GM19455 (cell line): ENCODE measurements around the gene MICB.
"Not testable (repeated sequence)": the region's sequence is repeated elsewhere in the genome, so short reads cannot be mapped to it uniquely, and the experiment has no call there.

Experiments used
- ATAC-seq: cut with Tn5 transposase; IDR thresholded peaks from one replicate; pipeline ENCODE4 v1.9.1; 2021; ENCODE audit not compliant: unreplicated experiment

The MICB gene

GRCh38 chr6:31473780-31474761 lies 23.9 kb upstream of the MICB start:
- no peak for ATAC-seq

GRCh38 chr6:31474871-31475286 lies 23.1 kb upstream of the MICB start:
- ATAC-seq: no peak

DNA sequence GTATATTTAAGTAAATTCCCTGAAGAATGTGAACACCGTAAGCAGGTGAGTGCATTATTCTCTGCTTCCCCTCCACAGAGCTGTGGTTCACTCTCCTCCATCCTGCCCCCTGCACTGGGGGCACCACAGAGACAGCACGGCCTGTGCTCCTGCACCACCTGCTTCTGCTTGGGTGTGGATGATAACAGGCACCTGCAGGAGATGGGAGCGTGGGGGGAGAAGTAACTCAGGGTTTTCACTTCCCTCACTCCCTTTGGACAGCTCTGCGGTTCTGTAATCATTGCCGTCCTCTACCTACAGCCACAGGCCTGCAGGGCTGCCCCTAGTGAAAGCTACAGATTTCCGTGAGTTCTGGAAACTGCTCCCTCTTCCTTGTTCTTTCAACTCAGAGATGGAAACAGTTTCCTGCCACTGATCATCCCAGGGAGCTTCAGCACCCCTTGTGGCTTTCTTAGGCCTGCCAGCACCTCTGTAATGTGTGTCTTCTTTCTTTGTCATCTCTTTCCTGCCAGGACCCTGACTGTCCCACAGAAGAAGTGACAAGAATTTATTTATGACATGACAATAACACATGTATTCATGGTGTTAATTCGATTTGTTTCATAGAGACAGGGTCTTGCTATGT lies 21.3 kb upstream of the MICB start:
- ATAC-seq: no peak

DNA sequence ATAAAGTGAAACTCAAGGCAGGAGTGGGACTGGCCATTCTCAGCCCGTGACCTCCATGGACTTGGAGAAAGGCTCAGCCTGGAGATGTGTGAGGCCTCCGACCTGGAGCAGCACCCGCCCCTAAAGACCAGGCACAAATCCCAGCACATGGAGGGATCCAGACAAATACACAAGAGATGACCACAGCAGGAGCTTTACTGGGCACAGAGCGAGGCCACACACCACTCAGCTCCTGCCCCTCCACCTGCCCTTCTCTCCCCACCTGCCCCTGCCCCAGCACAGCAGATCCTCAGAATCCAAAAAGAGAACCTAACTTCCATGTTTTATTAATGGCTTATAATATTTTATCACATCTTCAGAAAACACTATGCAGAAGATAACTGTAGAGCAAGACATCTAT lies 20.4 kb upstream of the MICB start:
- no peak for ATAC-seq

- ATAC-seq: no peak
Observed at GRCh38 chr6:31478186-31478950, 19.6 kb upstream of the MICB start.

- ATAC-seq: no peak
Observed at GRCh38 chr6:31479151-31479932, 18.6 kb upstream of the MICB start.

- no peak for ATAC-seq
Observed at GRCh38 chr6:31479933-31480535, 17.9 kb upstream of the MICB start.

DNA sequence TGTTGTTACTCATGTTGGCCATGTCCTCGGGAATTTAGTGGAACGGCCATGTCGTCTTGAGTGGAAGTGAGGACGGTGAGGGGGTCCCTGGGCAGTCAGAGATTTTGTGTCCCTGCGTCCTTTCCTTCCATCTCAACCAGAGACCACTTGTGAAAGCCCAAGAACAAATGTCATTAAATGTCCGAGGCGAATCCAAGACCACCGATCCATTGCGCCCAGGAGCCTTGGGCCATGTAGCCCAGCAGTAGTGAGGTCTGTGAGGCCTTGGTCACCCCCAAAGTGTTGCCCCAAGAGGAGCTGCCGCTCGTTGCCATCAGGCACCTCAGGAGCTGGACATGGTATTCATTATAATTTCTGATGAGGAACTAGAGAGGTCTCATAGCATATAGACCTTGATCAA lies 17.4 kb upstream of the MICB start:
- no peak for ATAC-seq

- ATAC-seq: no peak
Observed at GRCh38 chr6:31483392-31483791, 14.6 kb upstream of the MICB start.

GRCh38 chr6:31485055-31485454 lies 12.9 kb upstream of the MICB start:
- ATAC-seq: no peak

- not testable (repeated sequence) for ATAC-seq
Observed at GRCh38 chr6:31486065-31486837, 11.7 kb upstream of the MICB start.

DNA sequence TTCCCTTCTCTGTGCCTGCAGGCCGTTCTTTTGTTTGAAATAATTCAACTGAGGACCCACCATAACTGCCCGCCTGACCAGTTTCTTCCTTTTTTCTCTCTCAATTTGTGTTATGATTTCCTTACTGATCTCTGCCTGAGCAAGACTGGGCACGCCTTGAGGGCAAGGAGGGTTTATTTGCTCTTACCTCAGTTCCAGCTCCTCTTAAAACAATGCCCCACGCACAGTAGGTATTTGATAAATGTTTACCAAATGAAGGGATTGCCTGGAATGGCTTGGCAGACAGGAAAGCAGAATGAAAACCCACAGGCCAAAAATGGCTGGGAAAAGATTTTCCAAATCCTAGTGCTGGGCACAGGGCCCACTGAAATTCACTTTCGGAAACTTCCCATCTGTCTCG lies 10.3 kb upstream of the MICB start:
- not testable (repeated sequence) for ATAC-seq

GRCh38 chr6:31489086-31489485 lies 8.9 kb upstream of the MICB start:
- ATAC-seq: no peak

DNA sequence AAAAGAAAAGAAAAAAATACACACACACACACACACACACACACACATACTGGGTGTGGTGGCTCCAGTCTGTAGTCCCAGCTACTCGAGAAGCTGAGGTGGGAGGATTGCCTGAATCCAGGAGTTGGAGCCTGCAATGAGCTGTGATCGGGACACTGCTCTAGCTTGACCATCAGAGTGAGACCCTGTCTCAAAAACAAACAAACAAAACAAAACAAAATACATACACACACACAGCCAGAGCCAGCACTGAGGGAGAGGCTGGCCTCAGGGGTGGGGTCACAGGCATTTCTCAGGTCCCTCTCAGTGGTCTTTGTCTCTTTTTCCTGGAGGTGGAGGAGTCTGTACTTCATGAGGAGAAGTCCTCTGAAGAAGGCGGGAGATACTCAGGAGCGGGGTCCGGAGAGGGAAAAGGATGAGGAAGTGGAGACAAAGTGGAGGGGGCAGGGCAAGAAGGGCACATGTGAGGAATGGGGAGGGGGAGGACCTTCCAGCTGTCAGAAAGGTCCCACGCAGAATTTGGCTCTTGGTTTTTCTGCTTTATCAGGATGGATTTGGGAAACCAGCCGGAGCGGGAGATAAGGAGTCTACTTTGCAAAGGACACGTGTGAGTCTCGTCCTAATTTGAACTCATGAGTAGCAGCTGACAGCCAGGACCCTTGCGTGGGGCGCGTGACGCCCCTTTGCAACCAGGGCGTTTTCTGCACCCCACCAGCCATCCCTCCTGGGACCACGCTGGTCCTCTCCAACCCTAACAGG lies 7.7 kb upstream of the MICB start:
- no peak for ATAC-seq

GRCh38 chr6:31493550-31493874 lies 4.4 kb upstream of the MICB start:
- not testable (repeated sequence) for ATAC-seq

DNA sequence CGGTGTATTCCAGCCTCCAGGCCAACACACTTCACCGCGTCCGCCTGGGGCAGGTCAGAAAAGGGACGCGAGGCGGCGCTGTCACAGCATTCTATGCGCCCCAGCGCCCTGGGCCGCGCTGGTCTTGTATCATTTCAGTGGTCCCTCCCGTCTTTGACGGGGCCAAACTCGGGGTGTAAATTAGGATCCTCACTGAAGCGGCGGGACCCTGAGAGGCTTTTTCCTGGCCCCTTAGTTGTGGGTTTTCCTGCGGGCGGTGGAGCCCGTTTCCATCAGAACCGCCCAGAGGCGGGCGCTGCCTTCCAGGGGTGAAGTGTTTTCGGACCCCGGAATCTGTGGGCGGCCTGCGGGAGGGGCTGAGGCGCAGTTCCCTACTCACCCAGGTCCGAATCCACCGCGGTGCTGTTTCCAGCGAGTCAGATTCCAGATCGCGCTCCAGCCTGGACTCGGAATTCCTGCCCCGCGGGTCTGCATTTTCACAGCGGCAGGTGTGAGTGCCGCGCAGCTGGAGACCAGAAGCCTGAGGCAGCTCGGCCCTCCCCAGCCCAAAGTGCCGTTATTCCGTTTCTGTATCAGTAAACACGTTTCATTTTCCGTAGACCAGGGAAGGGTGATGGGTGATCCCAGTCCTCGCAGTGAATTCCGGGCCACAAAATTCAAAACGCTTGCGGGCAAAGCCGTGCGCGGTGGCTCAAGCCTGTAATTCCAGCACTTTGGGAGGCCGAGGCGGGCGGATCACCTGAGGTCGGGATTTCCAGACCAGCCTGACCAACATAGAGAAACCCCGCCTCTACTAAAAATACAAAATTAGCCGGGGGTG lies 3.9 kb upstream of the MICB start:
- ATAC-seq: peak; percentile 33

GRCh38 chr6:31495580-31495979 lies 2.4 kb upstream of the MICB start:
- no peak for ATAC-seq

- ATAC-seq: not testable (repeated sequence)
Observed at GRCh38 chr6:31496826-31497225, 1.1 kb upstream of the MICB start.
